Measurements from ENCODE around the gene ZFAND3. TPM values are rescaled to one million over a fixed set of nuclear protein-coding genes. Genes with fewer than 3 reads are reported as not detected.

The ZFAND3 gene
- total RNA-seq, 4 donors from 2014 or later: 37.3 to 70.1 (median 55.2) TPM

GRCh38 chr6:37831457-37831856 is 11.9 kb downstream of the ZFAND3 start:
- H3K4me1 ChIP-seq: peaks cover 38 to 71% (median 63%) of the 10 kb centered on the region in 4 donors
- H3K9me3 ChIP-seq: no peaks in the 10 kb centered on the region
- H3K36me3 ChIP-seq: no peaks in the 10 kb centered on the region
- no peak for DNase-seq (ENCODE audit: extremely low spot score)
- no peak overlapping the region for H3K4me3 ChIP-seq
- WGBS: 97% methylated on average over 4 of the region's 4 CpGs
- no peak overlapping the region for H3K27ac ChIP-seq (replicated peaks in 1 of 4)
- no peaks in the 10 kb centered on the region for H3K27me3 ChIP-seq
- intact Hi-C loops (cut with DNase I): no loop called here
- TF ChIP-seq EP300 (IDR thresholded peaks at IDR 0.05) (no peak), CTCF (IDR thresholded peaks at IDR 0.05) (no peak), POLR2A (IDR thresholded peaks at IDR 0.05; ENCODE audit: low read depth) (no peak), POLR2AphosphoS5 (IDR thresholded peaks at IDR 0.05) (no peak)

GRCh38 chr6:37835923-37836322 is 16.4 kb downstream of the ZFAND3 start:
- intact Hi-C loops (cut with DNase I): no loop called here
- Histone ChIP-seq H3K27ac (replicated peaks in 1 of 4) (no peak overlapping the region), H3K9me3 (no peaks in the 10 kb centered on the region), H3K36me3 (no peaks in the 10 kb centered on the region), H3K4me1 (peaks cover 7 to 51% (median 39%) of the 10 kb centered on the region in 4 donors), H3K27me3 (no peaks in the 10 kb centered on the region), H3K4me3 (no peak overlapping the region)
- DNase-seq (ENCODE audit: extremely low spot score): no peak
- WGBS: 82% methylated on average over 2 of the region's 2 CpGs
- TF ChIP-seq CTCF (IDR thresholded peaks at IDR 0.05): no peak
- no peak for TF ChIP-seq EP300 (IDR thresholded peaks at IDR 0.05)
- TF ChIP-seq POLR2A (IDR thresholded peaks at IDR 0.05; ENCODE audit: low read depth): no peak
- TF ChIP-seq POLR2AphosphoS5 (IDR thresholded peaks at IDR 0.05): no peak

- intact Hi-C loops (cut with DNase I): no loop called here
- H3K27ac ChIP-seq (replicated peaks in 1 of 4): no peak overlapping the region
- peaks cover 7 to 51% (median 32%) of the 10 kb centered on the region in 4 donors for H3K4me1 ChIP-seq
- no peaks in the 10 kb centered on the region for H3K27me3 ChIP-seq
- TF ChIP-seq EP300 (IDR thresholded peaks at IDR 0.05) (no peak), POLR2AphosphoS5 (IDR thresholded peaks at IDR 0.05) (no peak)
- WGBS: 97% methylated on average over 3 of the region's 3 CpGs
- H3K4me3 ChIP-seq: no peak overlapping the region
- no peaks in the 10 kb centered on the region for H3K36me3 ChIP-seq
- H3K9me3 ChIP-seq: no peaks in the 10 kb centered on the region
- no peak for DNase-seq (ENCODE audit: extremely low spot score)
Measured at GRCh38 chr6:37838219-37838921, 18.8 kb downstream of the ZFAND3 start.

- peaks cover 7 to 67% (median 36%) of the 10 kb centered on the region in 4 donors for H3K4me1 ChIP-seq
- no peaks in the 10 kb centered on the region for H3K9me3 ChIP-seq
- H3K36me3 ChIP-seq: no peaks in the 10 kb centered on the region
- WGBS: 94% methylated on average over 8 of the region's 8 CpGs
- no peak for TF ChIP-seq POLR2A (IDR thresholded peaks at IDR 0.05; ENCODE audit: low read depth)
- no peak for TF ChIP-seq CTCF (IDR thresholded peaks at IDR 0.05)
- no peak for TF ChIP-seq EP300 (IDR thresholded peaks at IDR 0.05)
- no peak overlapping the region for H3K27ac ChIP-seq (replicated peaks in 1 of 4)
- no peaks in the 10 kb centered on the region for H3K27me3 ChIP-seq
- H3K4me3 ChIP-seq: no peak overlapping the region
- intact Hi-C loops (cut with DNase I): no loop called here
- no peak for DNase-seq (ENCODE audit: extremely low spot score)
Measured at GRCh38 chr6:37840143-37840939, 20.8 kb downstream of the ZFAND3 start.

GRCh38 chr6:37840940-37841300 is 21.4 kb downstream of the ZFAND3 start:
- Histone ChIP-seq H3K4me3 (no peak overlapping the region), H3K27me3 (no peaks in the 10 kb centered on the region), H3K9me3 (no peaks in the 10 kb centered on the region), H3K4me1 (peaks cover 8 to 70% (median 41%) of the 10 kb centered on the region in 4 donors), H3K27ac (replicated peaks in 1 of 4) (no peak overlapping the region), H3K36me3 (no peaks in the 10 kb centered on the region)
- TF ChIP-seq CTCF (IDR thresholded peaks at IDR 0.05): no peak
- no peak for TF ChIP-seq EP300 (IDR thresholded peaks at IDR 0.05)
- no peak for TF ChIP-seq POLR2AphosphoS5 (IDR thresholded peaks at IDR 0.05)
- no peak for TF ChIP-seq POLR2A (IDR thresholded peaks at IDR 0.05; ENCODE audit: low read depth)
- WGBS: 47% methylated on average over 1 of the region's 1 CpG
- DNase-seq (ENCODE audit: extremely low spot score): no peak
- intact Hi-C loops (cut with DNase I): no loop called here
